ENCODE data around the gene SAMD1.

GRCh38 chr19:14112809-14113385 is 22.3 kb upstream of the SAMD1 start:
- TF ChIP-seq CTCF (IDR thresholded peaks at IDR 0.05) (no peak), POLR2A (IDR thresholded peaks at IDR 0.05) (no peak), POLR2AphosphoS5 (IDR thresholded peaks at IDR 0.05) (no peak)

Measured in prostate gland (tissue), 2 donors.